GM12878 (cell line): ENCODE results near the gene EIF4E1B. TPM values are rescaled to one million over a fixed set of nuclear protein-coding genes. Genes with fewer than 3 reads are reported as not detected.

ENCODE experiments used
- ATAC-seq: fragments of 200-7000 bp; cut with Tn5 transposase; 3 replicates; pipeline ENCODE4 v1.9.1; 2020; ENCODE audit warnings: mild to moderate bottlenecking, moderate library complexity
- BruUV-seq: library from RNA; stranded (reverse); fragments of 400-500 nt; replicated peaks from 2 replicates; lab custom pipeline; 2021; lab: Mats Ljungman, UMichigan
- CTCF ChIA-PET: fragments of 300-600 bp; sonication (Branson Sonifier 250); formaldehyde crosslinking; extraction: SDS; loops from one replicate; lab custom pipeline; 2021; ENCODE audit warnings: inconsistent platforms; lab: Yijun Ruan, JAX
- POLR2A ChIA-PET: fragments of 350-600 bp; formaldehyde crosslinking; extraction: SDS; loops from one replicate; lab custom pipeline; 2021; ENCODE audit warnings: inconsistent platforms; lab: Charles Lee
- RAD21 ChIA-PET: fragments of 300-600 bp; sonication (Branson Sonifier 250); formaldehyde crosslinking; loops from one replicate; lab custom pipeline; 2023; ENCODE audit warnings: antibody characterized with exemption; ENCODE audit not compliant: unreplicated experiment; lab: Charles Lee
- SMC1A ChIA-PET: fragments of 300-600 bp; sonication (Branson Sonifier 250); formaldehyde crosslinking; loops from one replicate; lab custom pipeline; 2023; ENCODE audit not compliant: unreplicated experiment, uncharacterized antibody; lab: Charles Lee
- DNase-seq: peaks from one replicate; pipeline ENCODE4 v3.0.0-alpha.2; 2011; ENCODE audit warnings: low read depth, low spot score
- FAIRE-seq: peaks from 3 replicates; lab custom pipeline; 2011; peaks lifted over from hg19 to GRCh38; lab: Jason Lieb, UNC
- H2AFZ ChIP-seq: 2 replicates; pipeline ENCODE4 v1.6.0; 2011; ENCODE audit warnings: low read depth, low read length, control low read depth; ENCODE audit not compliant: control insufficient read depth
- H3K27ac ChIP-seq: 2 replicates; pipeline ENCODE4 v1.5.1; 2011; ENCODE audit warnings: control low read depth; ENCODE audit not compliant: control insufficient read depth, insufficient read depth
- H3K27me3 ChIP-seq, 2 experiments: replicated peaks in 1 of 2; 2 replicates each; pipeline versions ENCODE4 v1.6.0 to v1.6.1; 2011; ENCODE audit warnings: low read length in 1 of 2; ENCODE audit not compliant: control insufficient read depth in 2 of 2, insufficient read depth in 2 of 2
- H3K36me3 ChIP-seq, 2 experiments: 2 replicates each; pipeline ENCODE4 v1.5.1; 2011; ENCODE audit warnings: low read length in 1 of 2; ENCODE audit not compliant: control insufficient read depth in 2 of 2, insufficient read depth in 2 of 2
- H3K4me1 ChIP-seq: 2 replicates; pipeline ENCODE4 v1.6.1; 2011; ENCODE audit warnings: mild to moderate bottlenecking, low read length, moderate library complexity, mixed read lengths; ENCODE audit not compliant: control insufficient read depth, insufficient read depth
- H3K4me2 ChIP-seq: 2 replicates; pipeline ENCODE4 v1.6.0; 2011; ENCODE audit warnings: control low read depth; ENCODE audit not compliant: control insufficient read depth, insufficient read depth
- H3K4me3 ChIP-seq: fragments of 200-600 bp; sonication (generic); 2 replicates; pipeline ENCODE4 v1.5.1; 2016
- H3K79me2 ChIP-seq: 2 replicates; pipeline ENCODE4 v1.6.0; 2011; ENCODE audit warnings: low read length; ENCODE audit not compliant: control insufficient read depth, insufficient read depth
- H3K9ac ChIP-seq: 2 replicates; pipeline ENCODE4 v1.8.0; 2011; ENCODE audit warnings: low read length, control low read depth, mixed read lengths; ENCODE audit not compliant: control insufficient read depth, insufficient read depth
- H3K9me3 ChIP-seq: replicated peaks from 3 replicates; pipeline ENCODE4 v1.5.1; 2011; ENCODE audit warnings: mild to moderate bottlenecking, low read length; ENCODE audit not compliant: control insufficient read depth, insufficient read depth
- H4K20me1 ChIP-seq: 2 replicates; pipeline ENCODE4 v1.6.0; 2011; ENCODE audit not compliant: control insufficient read depth, insufficient read depth
- CEBPB ChIP-seq, 2 experiments: fragments of 150-350 bp in 1 of 2; IDR thresholded peaks; 2 replicates each; pipeline ENCODE4 v1.6.1; 2012 to 2014; ENCODE audit warnings: low read depth in 2 of 2, low read length in 2 of 2, borderline replicate concordance in 1 of 2, inconsistent platforms in 1 of 2
- CHD2 ChIP-seq: IDR thresholded peaks from 2 replicates; pipeline ENCODE4 v1.6.1; 2011; ENCODE audit warnings: low read depth, low read length, improper control_type of control experiment, borderline replicate concordance
- EGR1 ChIP-seq, 2 experiments: IDR thresholded peaks; 1 replicate in 1 of 2; 2 replicates in 1 of 2; pipeline ENCODE4 v1.6.1; 2011 to 2012; ENCODE audit warnings: low read depth in 2 of 2, low read length in 2 of 2, borderline replicate concordance in 1 of 2, mild to moderate bottlenecking in 1 of 2, moderate library complexity in 1 of 2
- ETV6 ChIP-seq, 2 experiments: fragments of 450-650 bp in 1 of 2; IDR thresholded peaks in 1 of 2; conservative IDR thresholded peaks in 1 of 2; 2 replicates each; pipeline ENCODE4 v1.6.1; 2014; ENCODE audit warnings: antibody characterized with exemption in 1 of 2, borderline replicate concordance in 1 of 2, low read depth in 1 of 2, mild to moderate bottlenecking in 1 of 2, moderate library complexity in 1 of 2
- HDAC2 ChIP-seq: fragments of 200-600 bp; sonication (generic); IDR thresholded peaks from 2 replicates; pipeline ENCODE4 v1.6.1; 2017
- RBBP5 ChIP-seq: fragments of 200-600 bp; sonication (generic); conservative IDR thresholded peaks from 2 replicates; pipeline ENCODE4 v1.6.1; 2016
- YY1 ChIP-seq: IDR thresholded peaks from 2 replicates; pipeline ENCODE4 v1.6.1; 2011; ENCODE audit warnings: low read depth, mild to moderate bottlenecking, low read length
- WGBS: methylation state at CpG from one replicate; pipeline ENCODE4 v1.1.6; 2016; ENCODE audit warnings: low lambda C conversion rate; ENCODE audit not compliant: insufficient replicate concordance, insufficient coverage; ENCODE audit errors: missing lambda C conversion rate; 5-methylcytosine and 5-hydroxymethylcytosine counted together
- in situ Hi-C: fragments of 300-500 bp; cut with MboI; formaldehyde crosslinking; loops from 9 replicates; pipeline ENCODE4 v1.14.3; 2018; ENCODE audit warnings: mixed read lengths
- intact Hi-C: fragments of 100-400 bp; cut with micrococcal nuclease; formaldehyde crosslinking; loops from one replicate; pipeline ENCODE4 v1.14.2; 2022; ENCODE audit not compliant: unreplicated experiment
- polyA plus RNA-seq, 11 experiments: library from polyadenylated mRNA; depleted of rRNA in 4 of 11; unstranded in 6 of 11; stranded (reverse) in 5 of 11; fragments of >200 nt; fragmentation: Nextera tagmentation in 4 of 11; fragmentation: Illumina TruSeq in 1 of 11; extraction: Ambion mirVana in 4 of 11; extraction: Trizol in 1 of 11; gene quantifications; 1 replicate in 1 of 11; 2 replicates in 10 of 11; pipeline versions ENCODE4 v1.2.1 to v1.2.3, GENCODE V29; 2011 to 2016; ENCODE audit warnings: inconsistent platforms in 2 of 11, missing spikeins in 2 of 11, low read depth in 1 of 11
- total RNA-seq, 4 experiments: library from RNA; depleted of rRNA in 3 of 4; stranded (reverse); fragments of >200 nt in 3 of 4; fragmentation: Illumina TruSeq in 1 of 4; extraction: Trizol in 1 of 4; gene quantifications; 2 replicates each; pipeline versions ENCODE4 v1.2.1 to v1.2.3, GENCODE V29; 2013 to 2021
- TF ChIP-seq, protein P1 (sequence below): fragments of 450-650 bp; IDR thresholded peaks from 2 replicates; pipeline ENCODE4 v1.6.1; 2018; ENCODE audit warnings: mild to moderate bottlenecking, low read depth, moderate library complexity; ENCODE audit not compliant: partially characterized antibody
- TF ChIP-seq, protein P2 (sequence below): fragments of 450-650 bp; IDR thresholded peaks from 2 replicates; pipeline ENCODE4 v1.6.1; 2017; ENCODE audit warnings: low read depth, mild to moderate bottlenecking, moderate library complexity
- TF ChIP-seq, protein P3 (sequence below): fragments of 450-650 bp; IDR thresholded peaks from 2 replicates; pipeline ENCODE4 v1.6.1; 2017; ENCODE audit warnings: antibody characterized with exemption, mild to moderate bottlenecking, moderate library complexity

EIF4E1B gene
- total and polyA plus RNA-seq, 10 of the 15 experiments (the other 5 are each of a cell fraction or from before 2014, with no cell fraction given): not detected

DNA sequence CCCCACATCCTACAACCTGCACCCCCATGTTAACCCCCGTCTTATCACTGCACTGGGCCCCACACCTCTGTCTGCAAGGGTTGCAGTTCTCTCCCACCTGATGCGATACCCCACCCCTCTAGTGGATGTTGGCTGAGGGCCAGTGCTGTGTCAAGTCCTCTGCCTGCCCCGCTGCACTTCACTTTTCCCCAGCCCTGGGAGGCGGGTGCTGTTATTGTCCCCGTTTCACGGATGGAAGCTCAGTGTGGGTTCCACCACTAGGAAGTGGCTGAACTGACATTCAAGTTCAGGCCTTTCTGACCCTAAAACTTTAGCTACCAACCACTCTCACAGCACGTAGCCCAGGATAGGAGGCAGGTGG is 3.6 kb upstream of the EIF4E1B start (continued):
- TF ChIP-seq, protein P1, sequence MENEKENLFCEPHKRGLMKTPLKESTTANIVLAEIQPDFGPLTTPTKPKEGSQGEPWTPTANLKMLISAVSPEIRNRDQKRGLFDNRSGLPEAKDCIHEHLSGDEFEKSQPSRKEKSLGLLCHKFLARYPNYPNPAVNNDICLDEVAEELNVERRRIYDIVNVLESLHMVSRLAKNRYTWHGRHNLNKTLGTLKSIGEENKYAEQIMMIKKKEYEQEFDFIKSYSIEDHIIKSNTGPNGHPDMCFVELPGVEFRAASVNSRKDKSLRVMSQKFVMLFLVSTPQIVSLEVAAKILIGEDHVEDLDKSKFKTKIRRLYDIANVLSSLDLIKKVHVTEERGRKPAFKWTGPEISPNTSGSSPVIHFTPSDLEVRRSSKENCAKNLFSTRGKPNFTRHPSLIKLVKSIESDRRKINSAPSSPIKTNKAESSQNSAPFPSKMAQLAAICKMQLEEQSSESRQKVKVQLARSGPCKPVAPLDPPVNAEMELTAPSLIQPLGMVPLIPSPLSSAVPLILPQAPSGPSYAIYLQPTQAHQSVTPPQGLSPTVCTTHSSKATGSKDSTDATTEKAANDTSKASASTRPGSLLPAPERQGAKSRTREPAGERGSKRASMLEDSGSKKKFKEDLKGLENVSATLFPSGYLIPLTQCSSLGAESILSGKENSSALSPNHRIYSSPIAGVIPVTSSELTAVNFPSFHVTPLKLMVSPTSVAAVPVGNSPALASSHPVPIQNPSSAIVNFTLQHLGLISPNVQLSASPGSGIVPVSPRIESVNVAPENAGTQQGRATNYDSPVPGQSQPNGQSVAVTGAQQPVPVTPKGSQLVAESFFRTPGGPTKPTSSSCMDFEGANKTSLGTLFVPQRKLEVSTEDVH: no peak

DNA sequence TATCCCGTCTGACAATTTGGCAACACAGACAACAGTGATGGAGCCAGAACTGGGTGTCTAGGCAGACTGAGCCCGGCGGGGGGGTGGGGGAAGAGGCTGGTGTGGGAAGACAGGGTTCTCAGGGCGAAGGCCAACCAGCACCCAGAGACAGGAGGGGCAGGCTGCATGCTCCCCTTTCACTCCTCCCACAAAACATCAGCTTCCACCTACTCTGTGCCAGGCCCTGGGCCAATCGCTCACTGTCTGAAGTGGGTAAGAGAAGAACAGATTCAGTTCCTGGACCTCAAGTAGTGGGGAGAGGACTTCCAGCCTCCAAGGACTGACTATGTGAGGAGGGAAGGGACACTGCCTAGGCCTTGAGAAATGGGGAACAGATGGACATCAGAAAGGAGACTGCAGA is 2.9 kb upstream of the EIF4E1B start:
- Histone ChIP-seq H3K9me3 (no peaks in the 10 kb centered on the region), H3K4me1 (no peaks in the 10 kb centered on the region; the same call in 1 of the 2 replicates), H3K4me3 (no peak overlapping the region), H3K36me3 (no peaks in the 10 kb centered on the region), H3K9ac (no peak overlapping the region), H3K79me2 (no peaks in the 10 kb centered on the region), H3K27ac (no peak overlapping the region), H4K20me1 (0 out of 2 replicates have a peak, but pooled peaks cover 3% of the 10 kb centered on the region), H2AFZ (no peak overlapping the region), H3K4me2 (no peak overlapping the region), H3K27me3 (peaks cover 7 to 9% of the 10 kb centered on the region in 2 experiments)
- ChIA-PET RAD21 (no interaction called here), SMC1A (no interaction called here), CTCF (no interaction called here), POLR2A (no interaction called here)
- BruUV-seq: no TSS peak
- ATAC-seq (no peak), DNase-seq (no peak), FAIRE-seq (no peak)
- intact Hi-C loops: no loop called here
- TF ChIP-seq EGR1 (IDR thresholded peaks at IDR 0.05; ENCODE audit: borderline replicate concordance in 1 of 2, low read depth in 2 of 2, low read length in 2 of 2) (no peak), ETV6 (conservative IDR thresholded peaks at IDR 0.05 in 1 of 2, IDR thresholded peaks at IDR 0.05 in 1 of 2; ENCODE audit: borderline replicate concordance in 1 of 2, low read depth in 1 of 2) (no peak), CHD2 (no peak), CEBPB (IDR thresholded peaks at IDR 0.05; ENCODE audit: borderline replicate concordance in 1 of 2, low read depth in 2 of 2, low read length in 2 of 2) (no peak), HDAC2 (no peak), RBBP5 (no peak), YY1 (no peak)
- TF ChIP-seq, protein P2, sequence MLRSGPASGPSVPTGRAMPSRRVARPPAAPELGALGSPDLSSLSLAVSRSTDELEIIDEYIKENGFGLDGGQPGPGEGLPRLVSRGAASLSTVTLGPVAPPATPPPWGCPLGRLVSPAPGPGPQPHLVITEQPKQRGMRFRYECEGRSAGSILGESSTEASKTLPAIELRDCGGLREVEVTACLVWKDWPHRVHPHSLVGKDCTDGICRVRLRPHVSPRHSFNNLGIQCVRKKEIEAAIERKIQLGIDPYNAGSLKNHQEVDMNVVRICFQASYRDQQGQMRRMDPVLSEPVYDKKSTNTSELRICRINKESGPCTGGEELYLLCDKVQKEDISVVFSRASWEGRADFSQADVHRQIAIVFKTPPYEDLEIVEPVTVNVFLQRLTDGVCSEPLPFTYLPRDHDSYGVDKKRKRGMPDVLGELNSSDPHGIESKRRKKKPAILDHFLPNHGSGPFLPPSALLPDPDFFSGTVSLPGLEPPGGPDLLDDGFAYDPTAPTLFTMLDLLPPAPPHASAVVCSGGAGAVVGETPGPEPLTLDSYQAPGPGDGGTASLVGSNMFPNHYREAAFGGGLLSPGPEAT: no peak
- TF ChIP-seq, protein P3, sequence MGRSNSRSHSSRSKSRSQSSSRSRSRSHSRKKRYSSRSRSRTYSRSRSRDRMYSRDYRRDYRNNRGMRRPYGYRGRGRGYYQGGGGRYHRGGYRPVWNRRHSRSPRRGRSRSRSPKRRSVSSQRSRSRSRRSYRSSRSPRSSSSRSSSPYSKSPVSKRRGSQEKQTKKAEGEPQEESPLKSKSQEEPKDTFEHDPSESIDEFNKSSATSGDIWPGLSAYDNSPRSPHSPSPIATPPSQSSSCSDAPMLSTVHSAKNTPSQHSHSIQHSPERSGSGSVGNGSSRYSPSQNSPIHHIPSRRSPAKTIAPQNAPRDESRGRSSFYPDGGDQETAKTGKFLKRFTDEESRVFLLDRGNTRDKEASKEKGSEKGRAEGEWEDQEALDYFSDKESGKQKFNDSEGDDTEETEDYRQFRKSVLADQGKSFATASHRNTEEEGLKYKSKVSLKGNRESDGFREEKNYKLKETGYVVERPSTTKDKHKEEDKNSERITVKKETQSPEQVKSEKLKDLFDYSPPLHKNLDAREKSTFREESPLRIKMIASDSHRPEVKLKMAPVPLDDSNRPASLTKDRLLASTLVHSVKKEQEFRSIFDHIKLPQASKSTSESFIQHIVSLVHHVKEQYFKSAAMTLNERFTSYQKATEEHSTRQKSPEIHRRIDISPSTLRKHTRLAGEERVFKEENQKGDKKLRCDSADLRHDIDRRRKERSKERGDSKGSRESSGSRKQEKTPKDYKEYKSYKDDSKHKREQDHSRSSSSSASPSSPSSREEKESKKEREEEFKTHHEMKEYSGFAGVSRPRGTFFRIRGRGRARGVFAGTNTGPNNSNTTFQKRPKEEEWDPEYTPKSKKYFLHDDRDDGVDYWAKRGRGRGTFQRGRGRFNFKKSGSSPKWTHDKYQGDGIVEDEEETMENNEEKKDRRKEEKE: no peak
- in situ Hi-C loops: no loop called here
- 43% methylated on average over 4 of the region's 5 CpGs for WGBS
